ENCODE data around the gene BCCIP.

The BCCIP gene

DNA sequence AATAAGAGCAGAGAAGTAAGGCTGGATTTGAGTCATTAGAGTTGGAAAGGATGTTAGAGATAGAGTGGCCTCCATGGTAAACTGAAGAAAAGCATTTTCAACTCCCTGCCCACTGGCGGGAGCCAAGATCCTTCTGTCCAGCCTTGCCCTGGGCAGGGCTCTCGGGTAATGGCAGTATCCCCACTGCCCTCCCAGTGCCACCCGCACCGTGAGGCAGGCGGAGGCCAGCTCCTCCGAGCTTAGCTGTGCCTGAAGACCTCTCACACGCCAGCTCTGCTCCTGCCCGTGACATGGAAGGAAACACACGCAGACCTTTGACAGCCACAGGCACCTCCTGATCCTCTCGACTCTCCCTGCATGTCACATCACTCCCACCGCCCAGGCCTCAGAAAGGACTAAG lies 22.3 kb downstream of the BCCIP start:
- no peak for DNase-seq

DNA sequence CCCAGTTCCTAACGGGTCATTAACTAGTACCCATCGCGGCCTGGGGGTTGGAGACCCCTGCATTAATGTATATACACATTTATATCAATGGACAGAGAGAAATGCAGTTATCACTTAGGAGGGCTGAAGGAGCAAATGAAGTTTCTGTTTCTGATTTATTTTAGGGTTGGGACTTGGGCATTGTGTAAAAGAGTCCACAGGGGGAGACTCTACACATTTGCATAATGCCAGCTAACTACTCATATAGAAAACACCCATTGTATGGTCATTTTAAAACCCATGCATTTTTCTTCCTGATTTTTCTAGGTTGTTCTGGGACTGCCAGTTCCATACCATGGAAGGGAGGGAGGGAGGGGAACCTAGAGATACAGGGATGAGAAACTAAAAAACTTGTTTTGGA lies 23.5 kb downstream of the BCCIP start:
- DNase-seq: no peak

DNA sequence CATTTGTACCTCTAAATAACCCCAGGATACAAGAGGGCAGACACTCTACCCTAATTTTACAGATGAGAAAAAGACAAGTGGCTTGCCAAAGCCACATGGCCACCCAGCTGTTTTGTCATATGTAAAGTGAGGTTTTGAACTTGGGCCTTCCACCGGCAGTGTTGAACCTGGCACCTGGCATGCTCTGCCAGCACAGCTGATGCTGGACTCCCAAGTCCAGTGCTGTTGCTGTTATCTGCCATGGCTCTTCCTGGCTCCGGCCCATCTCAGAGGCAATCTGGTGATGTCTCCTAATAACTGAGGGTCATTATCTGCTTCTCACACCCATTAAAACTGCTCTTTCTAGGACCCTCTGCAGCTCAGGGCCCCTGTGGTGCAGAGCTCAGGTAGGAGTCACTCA lies 25.0 kb downstream of the BCCIP start:
- DNase-seq: no peak

DNA sequence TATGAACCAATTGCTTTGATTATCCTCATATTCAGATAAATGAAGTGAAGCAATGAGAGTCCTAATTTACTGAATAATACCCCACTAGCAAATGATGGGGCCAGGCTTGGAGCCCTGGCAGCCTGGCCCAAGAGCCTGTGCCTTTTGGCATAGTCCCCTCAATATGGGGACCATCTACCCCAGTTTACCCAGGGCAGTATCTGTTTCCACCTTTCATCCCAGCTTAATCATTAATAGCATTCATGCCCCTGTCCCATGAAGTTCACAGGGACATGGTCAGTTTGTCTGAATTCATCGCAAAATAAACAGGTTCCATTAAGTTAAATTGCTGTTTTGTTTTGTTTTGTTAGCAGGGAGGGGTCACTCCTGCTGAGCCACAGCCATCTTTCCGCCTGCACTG lies 25.5 kb downstream of the BCCIP start:
- no peak for DNase-seq

DNA sequence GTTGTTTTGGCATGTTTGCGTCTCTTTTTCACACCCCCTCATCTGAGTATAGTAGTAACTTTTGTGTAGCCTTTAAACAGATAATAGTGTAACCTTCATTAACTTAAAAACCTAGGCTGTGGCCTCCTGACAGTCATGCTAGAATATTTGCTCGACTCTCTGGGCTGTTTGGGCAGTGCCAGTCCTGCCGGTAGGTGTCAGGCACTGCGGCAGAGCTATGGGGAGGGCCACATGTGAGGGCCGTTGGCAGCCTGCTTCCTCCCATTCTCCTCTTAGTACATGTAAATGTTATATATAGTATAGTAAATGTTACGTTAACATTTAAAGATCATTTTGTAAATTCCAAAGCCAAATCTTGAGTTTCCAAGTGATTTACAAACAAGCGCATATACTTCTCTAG lies 26.1 kb downstream of the BCCIP start:
- DNase-seq: no peak

DNA sequence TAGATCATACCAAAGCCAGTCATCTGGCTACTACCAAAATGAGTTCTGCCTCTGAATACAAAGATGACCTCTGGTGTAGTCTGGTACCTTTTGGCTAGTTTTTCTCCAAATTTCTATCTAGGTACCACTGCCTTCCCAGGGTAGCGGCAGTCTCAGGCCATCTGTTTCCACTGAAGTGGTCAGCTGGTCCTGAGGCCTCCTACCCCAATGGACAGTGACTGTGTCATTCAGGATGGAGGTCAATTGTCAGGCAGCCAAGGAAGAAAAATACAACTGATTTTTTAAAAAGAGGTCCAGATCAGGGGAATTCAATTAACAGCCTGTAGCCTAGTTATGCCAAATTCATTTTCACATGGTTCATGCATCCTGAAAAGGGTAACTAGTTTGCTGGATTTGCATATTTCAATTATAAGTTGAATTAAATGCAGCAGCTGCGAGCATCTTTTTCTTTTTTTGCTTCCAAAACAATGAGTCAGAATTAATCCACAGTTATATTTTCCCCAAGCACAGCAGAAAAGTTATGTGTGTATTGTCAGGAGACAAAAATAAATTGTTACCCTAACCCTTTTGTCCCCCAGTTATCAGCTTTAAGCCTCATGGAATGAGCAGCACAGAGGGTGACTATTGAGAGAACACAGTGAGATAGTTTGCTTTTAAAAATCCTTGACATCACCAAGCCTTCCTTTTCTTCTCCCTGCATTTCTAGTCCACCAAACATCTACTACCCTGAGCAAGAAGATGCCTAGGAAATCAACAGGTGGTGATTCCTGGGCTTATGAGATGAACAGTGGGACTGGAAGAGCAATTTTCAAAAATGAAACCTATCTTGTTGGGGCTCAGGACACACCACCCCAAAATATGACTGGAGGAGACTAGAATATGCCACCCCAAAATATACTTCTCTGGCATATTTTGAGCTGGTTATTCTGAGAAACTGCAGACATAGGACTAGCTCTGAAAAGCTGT lies 27.7 kb downstream of the BCCIP start:
- no peak for DNase-seq

DNA sequence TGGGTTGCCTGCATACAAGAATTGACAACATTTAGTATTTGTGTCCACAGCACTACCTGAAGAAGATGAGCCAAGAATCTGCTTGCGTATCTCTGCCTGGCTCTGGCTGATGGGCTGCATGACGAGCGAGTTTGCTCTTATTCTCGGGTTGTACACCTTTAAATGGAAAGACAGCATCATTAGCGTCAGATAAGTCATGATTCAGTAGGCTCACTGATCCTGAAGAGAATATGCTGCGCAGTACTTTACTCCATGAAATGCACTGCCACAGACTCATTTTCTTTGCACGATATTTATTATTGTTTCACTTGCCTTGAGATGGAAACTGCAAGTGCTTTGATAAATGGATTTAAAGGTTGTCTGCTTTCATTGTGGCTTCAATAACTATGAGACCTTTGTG lies 29.1 kb downstream of the BCCIP start:
- DNase-seq: no peak

DNA sequence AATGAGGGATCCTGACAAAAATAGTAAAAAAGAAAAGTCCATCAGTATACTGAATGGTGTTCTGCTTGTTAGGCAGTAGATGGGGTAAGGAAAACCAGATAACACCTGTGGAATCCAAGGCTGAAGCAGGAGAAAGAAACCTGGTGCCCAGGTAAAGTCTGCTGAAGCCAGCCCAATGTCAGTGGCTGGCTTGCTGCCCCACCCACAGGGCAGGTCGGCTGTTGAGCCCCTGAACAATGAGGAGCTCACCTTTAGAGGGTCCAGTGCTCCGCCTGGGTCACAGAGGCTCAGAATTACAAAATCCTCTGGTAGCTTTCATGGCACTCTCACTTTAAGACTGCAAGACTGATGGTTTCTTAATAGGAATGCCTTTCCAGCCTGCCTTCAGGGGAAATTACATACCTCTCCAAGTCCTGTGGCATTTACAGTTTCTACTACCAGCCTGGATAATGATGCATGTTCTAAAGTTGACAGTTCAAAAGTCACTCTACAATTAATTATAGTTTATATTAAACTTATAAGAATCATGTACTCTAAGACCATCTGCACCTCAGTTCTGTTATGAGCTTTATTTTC lies 33.9 kb downstream of the BCCIP start:
- DNase-seq: no peak

DNA sequence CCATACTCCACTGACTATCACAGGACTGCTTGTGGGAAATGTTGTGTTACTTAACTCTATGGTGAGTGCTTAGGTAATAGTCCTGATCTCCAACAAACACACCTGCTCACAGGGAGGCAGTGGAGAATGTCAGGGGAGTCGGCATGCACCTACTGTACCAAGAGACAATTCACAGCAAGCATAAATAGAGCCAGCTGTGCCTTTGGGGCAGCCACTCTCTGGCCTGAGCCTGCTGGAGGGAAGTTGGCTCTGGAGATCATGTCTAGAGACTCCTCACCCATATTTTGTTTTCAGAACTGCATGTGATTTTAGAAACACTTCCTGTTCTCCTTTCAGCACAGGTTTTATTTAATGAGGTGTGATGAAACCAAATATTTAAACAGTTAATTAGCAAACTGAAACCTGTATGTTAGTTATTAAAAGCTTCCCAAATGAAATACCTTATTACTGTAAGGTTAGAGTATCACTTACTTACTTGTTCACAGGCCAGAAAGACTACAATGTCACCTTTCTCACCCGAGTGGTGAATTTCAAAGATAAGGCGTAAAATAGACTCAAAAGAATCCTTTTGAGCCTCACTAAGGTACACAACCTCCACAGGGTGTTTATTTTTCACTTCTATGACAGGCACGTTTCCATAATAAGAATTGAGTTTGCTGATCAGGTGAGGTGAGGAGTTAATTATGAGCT lies 35.9 kb downstream of the BCCIP start:
- no peak for DNase-seq

DNA sequence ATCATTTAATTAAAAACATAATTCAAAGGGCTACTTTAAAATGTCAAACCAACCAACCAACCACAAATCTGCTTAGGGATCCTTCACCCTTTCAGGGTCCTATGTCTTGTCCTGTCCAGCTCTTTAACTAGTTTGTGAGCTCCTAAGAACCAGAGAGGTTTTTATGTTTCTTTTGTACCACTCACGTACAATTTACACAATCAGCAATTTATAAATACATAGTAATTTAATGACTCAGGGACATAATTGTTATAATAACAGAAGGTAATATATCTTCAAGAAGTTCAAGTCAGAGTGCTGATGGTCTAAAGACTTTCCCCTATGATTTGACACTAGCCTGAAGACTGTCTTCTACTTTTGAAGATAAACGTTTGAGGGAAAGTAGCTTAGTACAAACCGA lies 41.8 kb downstream of the BCCIP start:
- no peak for DNase-seq

DNA sequence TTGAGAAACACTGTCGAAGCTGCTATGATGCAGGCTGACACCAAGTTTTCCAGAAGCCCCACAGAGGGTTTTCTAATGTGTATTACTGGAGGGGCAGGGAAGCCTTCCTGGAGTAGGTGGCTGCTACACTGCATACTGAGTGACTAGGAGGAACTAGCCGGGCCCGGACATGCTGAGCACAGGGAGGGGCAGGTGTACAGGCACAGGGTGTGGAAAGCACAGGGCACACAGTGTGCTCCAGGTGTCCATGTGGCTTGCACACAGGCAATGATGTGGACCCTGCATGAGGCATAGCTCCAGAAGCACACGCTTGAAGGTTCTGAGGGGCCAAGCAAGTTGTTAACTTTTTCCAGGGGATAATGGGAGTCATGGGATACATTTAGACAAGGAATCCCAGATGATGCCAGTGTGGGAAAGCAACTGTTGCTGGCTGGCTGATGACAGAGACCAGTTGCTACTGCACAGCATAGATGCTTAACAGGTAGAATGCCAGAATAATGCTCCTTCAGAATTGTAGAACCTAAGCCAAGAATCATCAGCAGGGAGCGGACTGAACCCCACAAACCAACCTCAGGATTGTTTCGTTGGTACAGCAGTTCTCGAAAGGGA lies 43.2 kb downstream of the BCCIP start:
- DNase-seq: no peak

DNA sequence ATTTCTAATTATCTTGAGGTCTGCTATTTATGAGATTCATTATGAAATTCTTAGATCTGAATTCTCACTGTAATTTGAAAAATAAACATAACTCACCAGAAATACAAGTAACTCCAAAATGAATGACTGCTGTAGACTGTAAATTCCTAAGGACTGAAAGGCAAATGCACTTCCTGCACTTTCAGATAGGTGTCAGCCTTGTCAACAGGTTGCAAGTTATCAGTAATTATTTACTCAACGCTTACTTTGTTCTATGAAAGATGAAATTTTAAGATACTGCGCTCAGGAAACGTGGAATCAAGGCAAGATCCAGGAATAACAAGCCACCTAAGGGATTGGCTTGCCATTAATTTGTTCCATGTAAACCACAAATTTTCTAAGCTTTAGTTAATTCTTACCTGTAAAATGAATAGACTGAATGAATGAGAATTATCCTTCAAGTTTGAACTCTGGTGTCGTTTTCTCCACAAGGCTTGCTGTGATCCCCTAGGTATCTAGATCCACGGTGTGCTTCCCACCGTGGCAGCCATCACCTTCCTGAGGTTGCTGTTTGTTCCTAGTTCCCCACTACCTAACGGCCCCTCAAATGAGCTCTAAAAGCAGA lies 45.1 kb downstream of the BCCIP start:
- DNase-seq: no peak

DNA sequence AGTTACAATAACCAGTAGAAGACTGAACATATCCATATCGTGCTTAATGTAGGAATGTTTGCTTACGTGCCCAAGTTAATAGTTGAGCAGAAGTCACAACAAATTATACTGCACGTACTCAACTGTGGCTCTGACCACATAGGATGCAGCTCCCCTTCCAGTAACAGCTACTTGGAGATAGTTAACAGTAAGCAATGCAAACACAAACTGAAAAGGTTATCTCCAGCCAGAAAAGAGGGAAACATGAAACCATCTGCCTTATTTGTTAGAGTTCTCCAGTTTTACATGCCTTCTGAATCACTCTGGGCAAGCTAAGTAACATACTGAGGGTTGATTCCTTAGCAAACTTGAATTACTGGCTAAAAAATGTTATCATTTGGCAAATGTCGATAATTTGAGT lies 48.0 kb downstream of the BCCIP start:
- no peak for DNase-seq

DNA sequence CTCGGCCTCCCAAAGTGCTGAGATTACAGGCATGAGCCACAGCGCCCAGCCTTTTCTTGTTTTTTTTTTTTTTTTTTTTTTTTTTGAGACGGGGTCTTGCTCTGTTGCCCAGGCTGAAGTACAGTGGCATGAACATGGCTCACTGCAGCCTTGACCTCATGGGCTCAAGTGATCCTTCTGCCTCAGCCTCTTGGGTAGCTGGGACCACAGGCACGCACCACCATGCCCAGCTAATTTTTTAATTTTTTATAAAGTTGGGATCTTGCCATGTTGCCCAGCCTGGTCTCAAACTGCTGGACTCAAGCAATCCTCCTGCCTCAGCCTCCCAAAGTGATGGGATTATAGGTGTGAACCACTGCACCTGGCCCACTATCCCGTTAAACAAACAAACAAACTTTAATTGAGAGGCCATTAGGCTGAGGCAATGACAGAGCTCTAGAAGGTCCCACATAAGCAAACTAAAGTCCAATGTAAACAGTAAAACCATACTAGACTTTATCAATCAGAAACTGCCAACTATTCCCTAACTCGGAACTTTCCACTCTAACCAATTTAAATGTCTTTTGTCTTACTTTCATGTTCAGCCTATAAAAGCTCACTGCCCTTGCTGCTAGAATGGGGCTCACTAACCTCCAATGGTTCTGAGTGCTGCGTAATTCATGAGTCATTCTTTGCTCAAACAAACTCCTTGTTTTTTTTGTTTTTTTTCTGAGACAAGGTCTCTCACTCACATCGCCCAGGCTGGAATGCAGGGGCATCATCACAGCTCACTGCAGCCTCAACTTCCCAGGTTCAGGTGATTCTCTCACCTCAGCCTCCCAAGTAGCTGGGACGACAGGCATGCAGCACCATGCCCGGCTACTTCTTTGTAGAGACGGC lies 55.9 kb downstream of the BCCIP start:
- no peak for DNase-seq

DNA sequence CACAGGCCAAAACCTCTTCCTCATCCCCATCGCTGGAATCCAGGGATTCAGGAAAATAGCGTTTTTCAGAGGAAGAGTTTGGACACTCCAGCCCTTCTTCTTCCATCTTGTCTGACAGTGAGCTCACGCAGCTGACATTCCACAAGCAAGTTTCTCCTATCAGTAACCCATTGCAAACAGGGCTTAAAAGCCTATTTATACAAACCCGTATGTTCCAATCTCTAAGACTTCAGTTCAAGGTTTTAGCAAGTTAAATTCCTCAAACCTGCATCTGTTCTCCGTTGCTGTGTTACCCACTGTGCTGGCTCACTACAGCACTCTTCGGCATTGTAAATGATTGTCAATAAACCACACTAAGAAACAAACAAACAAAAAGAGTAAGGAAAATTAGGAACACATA lies 57.4 kb downstream of the BCCIP start:
- DNase-seq: no peak

DNA sequence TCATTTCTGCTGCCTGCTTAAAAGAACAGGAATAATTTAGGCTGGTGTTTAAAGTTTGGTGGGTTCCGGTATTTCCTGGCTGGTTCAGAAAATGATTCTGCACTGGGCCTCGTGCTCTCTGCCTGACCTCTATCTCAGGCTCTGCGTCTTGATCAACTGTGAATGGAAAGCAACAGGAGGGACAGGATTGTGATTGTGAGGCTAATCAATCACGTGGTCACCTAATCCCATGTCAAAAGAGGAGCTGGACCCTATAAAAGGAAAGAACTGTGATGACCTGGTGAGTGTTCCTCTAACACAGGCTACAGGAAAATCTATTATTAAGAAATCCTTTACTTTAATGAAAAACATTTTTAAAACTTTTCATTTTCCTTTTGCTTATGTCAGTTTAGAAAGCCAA lies 57.8 kb downstream of the BCCIP start, which contains the start of gene DHX32:
TSS of gene DHX32 (minus strand) at position 101 of the 400 bp plus-strand sequence. CDS start 468 bp downstream, outside the sequence.
- DNase-seq: no peak

DNA sequence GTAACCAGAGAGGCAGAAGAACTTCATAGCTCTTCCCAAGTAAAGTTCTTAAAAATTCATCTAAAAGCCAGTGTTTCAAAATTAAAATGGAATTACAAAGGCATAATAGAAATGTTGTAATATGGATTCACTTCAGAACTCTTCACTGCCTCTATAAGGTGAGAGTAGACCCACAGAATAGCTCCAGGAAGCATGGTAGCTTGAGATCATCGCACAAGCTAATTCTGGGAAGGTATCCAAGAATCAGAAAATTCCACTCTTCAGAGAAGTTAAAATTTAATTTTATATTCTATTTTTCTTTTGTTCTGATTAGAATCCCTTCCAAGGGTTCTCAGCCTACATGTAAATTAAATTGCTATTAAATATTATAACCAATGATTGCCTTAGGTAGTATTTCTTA lies 59.2 kb downstream of the BCCIP start:
- DNase-seq: no peak

DNA sequence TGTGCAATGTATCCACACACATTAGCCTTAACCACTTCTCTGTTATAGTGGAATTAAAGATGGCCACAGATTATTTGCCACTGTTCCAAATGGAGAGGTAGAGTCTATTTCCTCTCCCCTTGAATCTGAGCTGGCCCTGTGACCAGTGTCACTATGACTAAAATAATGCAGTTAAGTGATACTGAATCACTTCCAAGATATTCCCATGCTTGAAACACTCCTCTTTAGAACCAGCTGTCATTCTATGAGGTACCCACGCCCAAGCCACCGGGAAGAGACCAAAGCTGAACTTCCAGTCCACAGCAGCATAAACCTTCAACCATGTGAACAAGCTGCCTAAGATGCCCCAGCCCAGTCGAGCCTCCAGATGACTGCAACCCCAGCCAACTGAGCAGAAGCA lies 59.9 kb downstream of the BCCIP start:
- no peak for DNase-seq

All from NK-92 treated with Interleukin-12 subunit alpha and Interleukin-12 subunit beta, amount 100 ng/mL, for 24 hours (cell line).